ENCODE data around the gene SAPCD2.

SAPCD2 gene

DNA sequence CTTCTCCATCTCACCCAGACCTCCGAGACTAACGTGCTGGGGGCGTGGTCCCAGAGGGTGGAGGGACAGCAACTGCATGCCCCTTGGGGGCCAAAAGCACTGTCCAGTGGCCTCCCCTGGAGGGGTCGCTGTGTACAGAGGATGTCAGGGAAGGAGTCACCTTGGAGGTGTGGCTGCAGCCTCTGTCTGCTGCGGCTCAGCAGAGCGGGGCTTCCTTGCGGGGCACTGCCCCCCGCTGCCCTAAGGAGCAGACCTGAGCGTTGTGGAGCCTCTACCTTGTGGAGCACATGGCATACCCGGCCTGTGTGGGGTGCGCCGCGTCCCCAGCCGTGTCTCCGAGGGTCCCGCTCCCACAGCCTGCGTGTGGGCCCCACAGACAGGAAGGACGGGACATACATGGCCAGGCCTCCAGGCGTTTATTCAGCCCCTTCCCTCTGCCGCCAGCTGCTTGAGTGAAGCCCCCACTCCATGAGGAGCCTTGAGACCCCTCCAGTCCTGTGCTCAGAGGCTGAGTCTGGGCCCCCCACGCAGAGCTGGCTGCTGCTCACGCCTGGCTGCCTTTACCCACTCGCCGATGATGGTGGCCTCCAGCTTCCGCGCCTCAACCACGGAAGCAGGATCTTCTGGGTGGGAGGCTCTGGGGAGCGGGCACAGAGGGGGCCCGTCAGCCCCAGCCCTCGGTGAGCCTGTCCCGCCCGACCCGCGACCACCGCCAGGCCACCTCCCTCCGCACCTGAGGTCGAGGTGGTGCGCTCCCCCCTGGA, 40.0 kb upstream of the SAPCD2 start:
- Mint-ChIP-seq H3K9me3 (ENCODE audit: low read depth) (no peaks in the 10 kb centered on the region), H3K27me3 (no peaks in the 10 kb centered on the region), H3K27ac (no peak overlapping the region), H3K36me3 (no peaks in the 10 kb centered on the region), H3K4me1 (ENCODE audit: low read depth) (no peaks in the 10 kb centered on the region), H3K4me3 (no peak overlapping the region)

DNA sequence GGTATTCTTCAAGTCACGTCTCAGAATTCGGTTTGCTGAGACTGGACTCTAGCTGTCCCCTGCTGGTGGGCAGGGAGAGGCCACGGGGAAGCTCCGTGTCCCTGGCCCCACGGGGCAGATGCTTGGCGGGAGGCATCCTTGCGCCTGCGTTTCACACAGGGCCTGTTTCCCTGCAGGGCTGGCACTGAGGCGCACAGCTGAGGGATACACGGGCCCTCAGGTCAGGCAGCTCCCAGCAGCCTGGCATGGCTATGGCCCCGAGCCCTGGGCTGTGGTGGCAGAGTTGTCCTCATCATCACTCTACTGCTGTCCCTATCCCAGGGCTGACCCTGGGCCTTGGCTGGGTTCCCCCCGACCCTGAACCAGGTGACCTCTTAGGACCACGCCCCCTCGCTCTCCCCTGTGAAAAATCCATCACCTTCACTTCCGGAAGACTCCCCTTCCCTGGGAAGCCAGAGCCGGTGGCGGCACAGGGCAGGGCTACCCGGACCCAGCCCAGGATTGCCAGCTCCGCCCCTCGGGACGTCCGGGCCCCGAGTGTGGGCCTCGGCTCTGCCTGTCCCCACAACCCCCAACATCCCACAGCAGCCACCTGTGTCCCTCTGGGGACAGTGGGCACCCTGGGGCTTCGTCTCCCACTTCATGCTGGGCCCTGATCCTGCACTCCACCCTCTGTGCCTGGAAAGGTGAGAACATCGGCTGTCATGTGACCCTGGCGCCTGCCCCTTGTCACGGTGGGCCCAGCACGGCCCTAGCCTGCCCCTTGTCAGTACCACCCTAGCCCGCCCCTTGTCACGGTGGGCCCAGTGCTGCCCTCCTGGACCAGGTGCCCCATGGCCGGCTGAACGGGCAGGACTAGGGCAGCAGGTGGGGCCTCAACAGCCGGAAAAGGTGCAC, 39.1 kb upstream of the SAPCD2 start:
- Mint-ChIP-seq H3K4me3 (no peak overlapping the region), H3K9me3 (ENCODE audit: low read depth) (no peaks in the 10 kb centered on the region), H3K4me1 (ENCODE audit: low read depth) (no peaks in the 10 kb centered on the region), H3K27me3 (no peaks in the 10 kb centered on the region), H3K36me3 (no peaks in the 10 kb centered on the region), H3K27ac (no peak overlapping the region)

GRCh38 chr9:137108608-137109249, 38.4 kb upstream of the SAPCD2 start:
- no peaks in the 10 kb centered on the region for H3K4me1 Mint-ChIP-seq (ENCODE audit: low read depth)
- no peaks in the 10 kb centered on the region for H3K9me3 Mint-ChIP-seq (ENCODE audit: low read depth)
- no peak overlapping the region for H3K27ac Mint-ChIP-seq
- H3K4me3 Mint-ChIP-seq: no peak overlapping the region
- H3K36me3 Mint-ChIP-seq: no peaks in the 10 kb centered on the region
- H3K27me3 Mint-ChIP-seq: no peaks in the 10 kb centered on the region

DNA sequence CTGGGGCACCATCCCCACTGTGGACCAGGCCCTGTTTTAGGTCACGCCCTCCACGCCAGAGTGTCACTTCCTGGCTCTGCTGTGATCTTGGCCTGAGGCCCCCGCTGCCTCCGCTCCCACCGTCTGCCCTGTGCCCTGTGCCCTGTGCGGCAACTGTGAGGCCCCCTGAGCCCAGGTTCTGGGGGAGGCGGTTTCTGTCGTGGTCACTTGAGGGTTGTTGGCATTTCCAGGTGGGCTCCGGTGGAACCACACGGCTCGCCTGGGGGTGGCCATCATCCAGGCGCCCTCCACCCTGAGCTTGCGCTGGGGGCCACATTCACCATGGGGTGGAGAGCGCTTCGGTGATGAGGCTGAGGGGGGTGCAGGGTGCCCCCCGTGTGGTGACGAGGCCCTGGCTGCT, 37.6 kb upstream of the SAPCD2 start:
- Mint-ChIP-seq H3K36me3 (no peaks in the 10 kb centered on the region), H3K9me3 (ENCODE audit: low read depth) (no peaks in the 10 kb centered on the region), H3K27me3 (no peaks in the 10 kb centered on the region), H3K4me3 (no peak overlapping the region), H3K27ac (no peak overlapping the region), H3K4me1 (ENCODE audit: low read depth) (no peaks in the 10 kb centered on the region)

DNA sequence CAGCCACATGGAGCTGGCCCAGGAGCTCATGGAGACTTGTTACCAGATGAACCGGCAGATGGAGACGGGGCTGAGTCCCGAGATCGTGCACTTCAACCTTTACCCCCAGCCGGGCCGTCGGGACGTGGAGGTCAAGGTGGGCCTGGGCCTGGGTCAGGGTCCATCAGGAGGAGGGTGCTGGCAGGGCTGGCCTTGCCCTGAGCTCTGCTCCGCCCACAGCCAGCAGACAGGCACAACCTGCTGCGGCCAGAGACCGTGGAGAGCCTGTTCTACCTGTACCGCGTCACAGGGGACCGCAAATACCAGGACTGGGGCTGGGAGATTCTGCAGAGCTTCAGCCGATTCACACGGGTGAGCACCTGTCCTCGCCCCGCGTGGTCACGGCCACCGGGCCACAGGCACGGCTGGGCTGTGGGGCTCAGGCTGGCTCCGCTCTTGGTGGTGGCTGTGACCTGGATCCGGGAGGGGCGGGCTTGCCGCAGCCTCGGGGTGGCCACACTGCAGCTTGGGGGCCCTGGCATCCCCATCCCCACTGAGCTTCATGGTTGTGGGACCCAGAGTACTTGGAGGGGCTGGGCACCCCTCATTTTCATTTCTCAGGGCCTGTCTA, 37.1 kb upstream of the SAPCD2 start:
- Mint-ChIP-seq H3K9me3 (ENCODE audit: low read depth) (no peaks in the 10 kb centered on the region), H3K27ac (no peak overlapping the region), H3K4me3 (no peak overlapping the region), H3K36me3 (no peaks in the 10 kb centered on the region), H3K27me3 (no peaks in the 10 kb centered on the region), H3K4me1 (ENCODE audit: low read depth) (no peaks in the 10 kb centered on the region)

DNA sequence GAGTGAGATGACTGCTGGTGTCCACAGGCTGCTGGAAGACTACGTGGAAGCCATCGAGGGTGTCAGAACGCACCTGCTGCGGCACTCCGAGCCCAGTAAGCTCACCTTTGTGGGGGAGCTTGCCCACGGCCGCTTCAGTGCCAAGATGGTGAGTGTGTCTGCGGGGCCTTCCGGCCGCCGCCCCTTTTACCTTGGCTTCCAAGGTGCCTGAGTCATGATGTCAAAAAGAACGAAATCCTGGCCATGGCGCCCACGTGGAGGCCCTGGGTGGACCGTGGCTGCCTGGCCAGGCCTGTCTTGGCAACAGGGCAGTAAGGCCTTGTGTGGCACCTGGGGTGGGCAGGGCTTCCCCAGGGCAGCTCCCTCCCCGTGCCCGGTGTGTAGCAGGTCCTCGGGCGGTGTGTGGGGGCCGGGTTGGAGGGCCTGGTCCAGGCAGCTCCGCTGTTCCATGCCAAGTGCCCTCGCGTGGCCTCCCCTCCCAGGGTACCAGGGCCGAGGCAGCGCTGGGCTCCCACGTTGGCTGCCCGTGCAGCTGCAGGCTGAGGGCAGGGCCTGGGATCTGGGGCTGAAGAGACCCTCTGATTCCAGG, 36.4 kb upstream of the SAPCD2 start:
- Mint-ChIP-seq H3K27me3 (no peaks in the 10 kb centered on the region), H3K4me3 (no peak overlapping the region), H3K9me3 (ENCODE audit: low read depth) (no peaks in the 10 kb centered on the region), H3K27ac (no peak overlapping the region), H3K4me1 (ENCODE audit: low read depth) (no peaks in the 10 kb centered on the region), H3K36me3 (no peaks in the 10 kb centered on the region)

DNA sequence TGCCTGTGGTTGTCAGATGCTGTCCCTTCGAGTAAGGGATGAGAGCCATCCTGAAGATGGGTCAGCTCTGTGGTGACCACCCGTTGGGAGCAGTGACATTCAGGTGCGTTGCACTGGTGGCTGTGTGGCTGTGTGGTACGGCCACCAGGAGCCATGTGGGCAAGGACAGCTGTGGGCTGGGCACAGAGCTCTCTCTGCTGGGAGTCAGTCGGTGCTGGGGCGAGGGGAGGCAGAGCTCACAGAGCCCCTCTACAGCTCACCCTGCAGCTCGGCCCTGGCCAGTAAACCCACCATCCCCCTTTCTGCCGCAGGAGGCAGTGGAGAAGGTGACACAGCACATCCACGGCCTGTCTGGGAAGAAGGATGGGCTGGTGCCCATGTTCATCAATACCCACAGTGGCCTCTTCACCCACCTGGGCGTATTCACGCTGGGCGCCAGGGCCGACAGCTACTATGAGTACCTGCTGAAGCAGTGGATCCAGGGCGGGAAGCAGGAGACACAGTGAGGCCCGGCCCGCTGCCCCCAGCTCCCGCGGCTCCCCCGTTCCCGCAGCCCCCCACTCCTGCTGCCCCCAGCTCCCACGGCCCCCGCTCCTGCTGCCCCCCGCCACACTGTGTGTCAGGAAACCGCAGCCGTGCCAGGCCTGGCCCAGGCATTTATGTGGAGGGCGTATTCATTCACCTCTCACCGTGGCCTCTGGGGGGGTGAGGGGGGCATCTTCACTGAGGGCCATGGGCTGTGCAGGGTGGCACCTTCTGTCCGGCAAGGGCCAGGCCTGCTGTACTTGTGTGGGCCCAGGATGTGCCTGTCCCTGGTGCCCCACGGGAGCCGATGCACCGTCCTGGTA, 35.7 kb upstream of the SAPCD2 start:
- H3K27me3 Mint-ChIP-seq: no peaks in the 10 kb centered on the region
- H3K4me1 Mint-ChIP-seq (ENCODE audit: low read depth): no peaks in the 10 kb centered on the region
- H3K4me3 Mint-ChIP-seq: no peak overlapping the region
- no peaks in the 10 kb centered on the region for H3K9me3 Mint-ChIP-seq (ENCODE audit: low read depth)
- H3K36me3 Mint-ChIP-seq: no peaks in the 10 kb centered on the region
- H3K27ac Mint-ChIP-seq: no peak overlapping the region

GRCh38 chr9:137103206-137103999, 33.0 kb upstream of the SAPCD2 start:
- H3K27me3 Mint-ChIP-seq: no peaks in the 10 kb centered on the region
- no peaks in the 10 kb centered on the region for H3K36me3 Mint-ChIP-seq
- H3K4me1 Mint-ChIP-seq (ENCODE audit: low read depth): peaks cover 2% of the 10 kb centered on the region
- no peak overlapping the region for H3K4me3 Mint-ChIP-seq
- H3K27ac Mint-ChIP-seq: peak overlapping the region; percentile 46
- H3K9me3 Mint-ChIP-seq (ENCODE audit: low read depth): no peaks in the 10 kb centered on the region

DNA sequence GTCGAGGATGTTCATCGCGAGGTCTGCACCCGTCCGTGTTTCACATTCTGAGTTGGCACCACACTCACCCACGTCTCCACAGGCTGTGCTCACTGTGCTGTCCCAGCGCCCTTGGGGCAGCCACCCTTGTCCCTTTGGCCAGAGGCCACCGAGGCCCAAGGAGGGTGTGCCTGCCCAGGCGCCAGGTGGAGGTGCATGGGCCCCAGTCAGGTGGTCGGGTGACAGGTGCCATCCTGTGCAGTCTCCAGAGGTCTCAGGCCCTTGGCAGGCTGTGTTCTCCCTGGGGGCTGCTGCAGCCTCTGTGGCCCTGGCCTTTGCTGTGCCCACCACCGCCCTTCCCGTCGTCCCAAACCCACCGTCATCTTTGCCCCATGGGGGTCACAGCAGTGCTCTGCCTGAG, 28.9 kb upstream of the SAPCD2 start:
- Mint-ChIP-seq H3K4me3 (no peak overlapping the region), H3K36me3 (peaks cover 1% of the 10 kb centered on the region), H3K27ac (no peak overlapping the region), H3K9me3 (ENCODE audit: low read depth) (no peaks in the 10 kb centered on the region), H3K4me1 (ENCODE audit: low read depth) (peaks cover 20% of the 10 kb centered on the region), H3K27me3 (no peaks in the 10 kb centered on the region)

- no peaks in the 10 kb centered on the region for H3K9me3 Mint-ChIP-seq (ENCODE audit: low read depth)
- no peak overlapping the region for H3K4me3 Mint-ChIP-seq
- H3K36me3 Mint-ChIP-seq: peaks cover 2% of the 10 kb centered on the region
- H3K27ac Mint-ChIP-seq: no peak overlapping the region
- H3K27me3 Mint-ChIP-seq: no peaks in the 10 kb centered on the region
- peaks cover 21% of the 10 kb centered on the region for H3K4me1 Mint-ChIP-seq (ENCODE audit: low read depth)
Observed at GRCh38 chr9:137097761-137098462, 27.6 kb upstream of the SAPCD2 start.

- peaks cover 2% of the 10 kb centered on the region for H3K36me3 Mint-ChIP-seq
- peaks cover 23% of the 10 kb centered on the region for H3K4me1 Mint-ChIP-seq (ENCODE audit: low read depth)
- no peaks in the 10 kb centered on the region for H3K9me3 Mint-ChIP-seq (ENCODE audit: low read depth)
- no peak overlapping the region for H3K4me3 Mint-ChIP-seq
- no peaks in the 10 kb centered on the region for H3K27me3 Mint-ChIP-seq
- peak overlapping the region; percentile 93 for H3K27ac Mint-ChIP-seq
Observed at GRCh38 chr9:137096785-137097546, 26.6 kb upstream of the SAPCD2 start.

Data from activated naive CD8-positive, alpha-beta T cell (primary cell).